Hepatocyte (in vitro differentiated cells): ENCODE data around the gene ATMIN.

Experiments used
- EZH2 ChIP-seq: fragments of 200-600 bp; sonication (generic); IDR thresholded peaks from 2 replicates; pipeline ENCODE4 v1.6.1; 2016; ENCODE audit warnings: antibody characterized with exemption, mild to moderate bottlenecking, borderline replicate concordance
- TF ChIP-seq, protein P1 (sequence below): fragments of 200-600 bp; sonication (generic); IDR thresholded peaks from 2 replicates; pipeline ENCODE4 v1.5.1; 2016; ENCODE audit warnings: antibody characterized with exemption, mild to moderate bottlenecking; ENCODE audit not compliant: poor library complexity

DNA sequence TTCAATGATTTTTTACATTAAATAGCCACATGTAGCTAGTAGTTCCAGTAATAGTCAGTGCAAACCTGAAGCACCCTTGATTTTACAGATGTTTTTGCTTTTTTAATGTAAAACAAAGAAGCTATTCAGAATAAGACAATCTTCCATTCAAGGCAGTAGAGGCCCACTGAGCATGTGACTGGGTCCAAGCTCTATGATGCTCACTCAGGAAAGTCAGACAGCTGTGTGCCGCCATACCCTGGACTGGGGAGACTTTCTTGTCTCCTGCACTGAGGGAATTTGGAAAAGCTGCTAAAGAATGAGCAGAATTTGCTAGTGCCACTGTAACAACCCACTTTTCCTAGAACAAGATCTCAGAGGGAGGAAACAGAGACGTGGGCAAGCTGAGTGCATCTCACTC, 17.1 kb upstream of the ATMIN start:
- TF ChIP-seq, protein P1, sequence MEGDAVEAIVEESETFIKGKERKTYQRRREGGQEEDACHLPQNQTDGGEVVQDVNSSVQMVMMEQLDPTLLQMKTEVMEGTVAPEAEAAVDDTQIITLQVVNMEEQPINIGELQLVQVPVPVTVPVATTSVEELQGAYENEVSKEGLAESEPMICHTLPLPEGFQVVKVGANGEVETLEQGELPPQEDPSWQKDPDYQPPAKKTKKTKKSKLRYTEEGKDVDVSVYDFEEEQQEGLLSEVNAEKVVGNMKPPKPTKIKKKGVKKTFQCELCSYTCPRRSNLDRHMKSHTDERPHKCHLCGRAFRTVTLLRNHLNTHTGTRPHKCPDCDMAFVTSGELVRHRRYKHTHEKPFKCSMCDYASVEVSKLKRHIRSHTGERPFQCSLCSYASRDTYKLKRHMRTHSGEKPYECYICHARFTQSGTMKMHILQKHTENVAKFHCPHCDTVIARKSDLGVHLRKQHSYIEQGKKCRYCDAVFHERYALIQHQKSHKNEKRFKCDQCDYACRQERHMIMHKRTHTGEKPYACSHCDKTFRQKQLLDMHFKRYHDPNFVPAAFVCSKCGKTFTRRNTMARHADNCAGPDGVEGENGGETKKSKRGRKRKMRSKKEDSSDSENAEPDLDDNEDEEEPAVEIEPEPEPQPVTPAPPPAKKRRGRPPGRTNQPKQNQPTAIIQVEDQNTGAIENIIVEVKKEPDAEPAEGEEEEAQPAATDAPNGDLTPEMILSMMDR = no peak
- TF ChIP-seq EZH2 = no peak
